Rectal smooth muscle tissue (tissue), 1 donor: Measurements from ENCODE around the gene WDR43.

Source experiments
- H3K27ac ChIP-seq: one replicate; pipeline ENCODE4 v1.7.0; 2013; ENCODE audit warnings: low read depth, low read length, inconsistent platforms
- H3K27me3 ChIP-seq: one replicate; pipeline ENCODE4 v1.7.0; 2013; ENCODE audit warnings: low read length; ENCODE audit not compliant: control insufficient read depth, insufficient read depth
- H3K36me3 ChIP-seq: one replicate; pipeline ENCODE4 v1.7.0; 2013; ENCODE audit warnings: low read length; ENCODE audit not compliant: control insufficient read depth, insufficient read depth
- H3K4me1 ChIP-seq: one replicate; pipeline ENCODE4 v1.7.0; 2013; ENCODE audit warnings: low read length; ENCODE audit not compliant: control insufficient read depth, insufficient read depth
- H3K4me3 ChIP-seq: one replicate; pipeline ENCODE4 v1.7.0; 2013; ENCODE audit warnings: low read length
- H3K9ac ChIP-seq: one replicate; pipeline ENCODE4 v1.7.0; 2013; ENCODE audit warnings: low read length

Gene WDR43

GRCh38 chr2:28952836-28953211, 58.4 kb downstream of the WDR43 start:
- Histone ChIP-seq H3K9ac (no peak overlapping the region), H3K4me1 (no peaks in the 10 kb centered on the region), H3K36me3 (no peaks in the 10 kb centered on the region), H3K27ac (no peak overlapping the region), H3K27me3 (no peaks in the 10 kb centered on the region), H3K4me3 (no peak overlapping the region)

GRCh38 chr2:28955467-28955866, 61.0 kb downstream of the WDR43 start:
- H3K4me3 ChIP-seq: no peak overlapping the region
- no peak overlapping the region for H3K27ac ChIP-seq
- no peak overlapping the region for H3K9ac ChIP-seq
- H3K36me3 ChIP-seq: no peaks in the 10 kb centered on the region
- no peaks in the 10 kb centered on the region for H3K4me1 ChIP-seq
- H3K27me3 ChIP-seq: no peaks in the 10 kb centered on the region

GRCh38 chr2:28956415-28956826, 62.0 kb downstream of the WDR43 start:
- no peak overlapping the region for H3K9ac ChIP-seq
- H3K4me1 ChIP-seq: no peaks in the 10 kb centered on the region
- no peak overlapping the region for H3K4me3 ChIP-seq
- H3K27ac ChIP-seq: no peak overlapping the region
- no peaks in the 10 kb centered on the region for H3K36me3 ChIP-seq
- H3K27me3 ChIP-seq: no peaks in the 10 kb centered on the region

DNA sequence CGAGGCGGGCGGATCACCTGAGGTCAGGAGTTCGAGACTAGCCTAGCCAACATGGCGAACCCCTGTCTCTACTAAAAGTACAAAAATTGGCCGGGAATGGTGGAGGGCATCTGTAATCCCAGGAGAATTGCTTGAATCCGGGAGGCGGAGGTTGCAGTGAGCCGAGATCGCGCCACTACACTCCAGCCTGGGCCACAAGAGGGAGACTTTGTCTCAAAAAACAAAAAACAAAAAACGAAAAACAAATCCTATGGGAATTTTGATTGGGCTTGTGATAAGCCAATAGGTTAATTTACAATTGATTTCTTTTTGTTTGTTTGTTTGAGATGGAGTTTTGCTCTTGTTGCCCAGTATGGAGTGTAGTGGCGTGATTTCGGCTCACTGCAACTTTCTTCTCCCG, 62.4 kb downstream of the WDR43 start:
- no peaks in the 10 kb centered on the region for H3K36me3 ChIP-seq
- no peaks in the 10 kb centered on the region for H3K27me3 ChIP-seq
- no peak overlapping the region for H3K27ac ChIP-seq
- H3K4me3 ChIP-seq: no peak overlapping the region
- H3K4me1 ChIP-seq: no peaks in the 10 kb centered on the region
- H3K9ac ChIP-seq: no peak overlapping the region

DNA sequence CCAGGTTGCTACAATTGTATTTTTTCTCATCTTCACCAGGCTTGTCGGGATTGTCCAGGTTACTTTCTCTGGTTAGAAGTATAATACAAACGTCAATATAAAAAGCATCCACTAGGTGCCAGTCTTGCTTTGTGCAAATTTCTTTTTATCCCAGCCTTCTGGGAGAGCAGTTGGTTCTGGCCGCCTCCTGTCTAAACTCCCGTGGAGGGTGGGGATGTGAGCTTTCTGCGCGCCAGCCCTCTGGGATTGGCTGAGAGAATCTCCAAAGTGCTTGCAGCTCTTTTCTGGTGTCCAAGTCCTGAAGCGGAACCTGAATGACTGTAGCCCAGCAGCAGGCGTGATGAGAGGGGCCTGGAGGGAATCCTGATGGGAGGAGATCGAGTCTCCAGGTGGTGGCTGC, 64.2 kb downstream of the WDR43 start:
- Histone ChIP-seq H3K27ac (no peak overlapping the region), H3K9ac (no peak overlapping the region), H3K4me3 (no peak overlapping the region), H3K4me1 (no peaks in the 10 kb centered on the region), H3K36me3 (no peaks in the 10 kb centered on the region), H3K27me3 (no peaks in the 10 kb centered on the region)

DNA sequence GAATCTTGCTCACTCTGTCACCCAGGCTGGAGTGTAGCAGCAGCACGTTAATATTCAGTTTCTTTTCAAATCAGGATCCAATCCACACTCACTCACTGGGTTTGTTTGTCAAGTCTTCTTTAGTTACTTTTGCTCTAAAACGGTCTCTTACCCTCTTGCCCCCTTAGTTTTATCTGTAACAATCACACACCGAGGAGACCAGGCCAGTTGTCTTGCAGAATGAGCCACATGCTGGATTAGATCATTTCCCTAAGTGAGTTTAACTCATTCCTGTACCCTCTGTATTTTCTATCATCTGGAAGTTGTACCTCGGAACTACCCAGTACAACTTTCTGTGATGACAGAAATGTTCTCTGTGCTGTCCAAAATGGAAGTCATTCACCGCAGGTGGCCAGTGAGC, 65.9 kb downstream of the WDR43 start:
- Histone ChIP-seq H3K36me3 (no peaks in the 10 kb centered on the region), H3K9ac (no peak overlapping the region), H3K27ac (no peak overlapping the region), H3K4me1 (no peaks in the 10 kb centered on the region), H3K27me3 (no peaks in the 10 kb centered on the region), H3K4me3 (no peak overlapping the region)

DNA sequence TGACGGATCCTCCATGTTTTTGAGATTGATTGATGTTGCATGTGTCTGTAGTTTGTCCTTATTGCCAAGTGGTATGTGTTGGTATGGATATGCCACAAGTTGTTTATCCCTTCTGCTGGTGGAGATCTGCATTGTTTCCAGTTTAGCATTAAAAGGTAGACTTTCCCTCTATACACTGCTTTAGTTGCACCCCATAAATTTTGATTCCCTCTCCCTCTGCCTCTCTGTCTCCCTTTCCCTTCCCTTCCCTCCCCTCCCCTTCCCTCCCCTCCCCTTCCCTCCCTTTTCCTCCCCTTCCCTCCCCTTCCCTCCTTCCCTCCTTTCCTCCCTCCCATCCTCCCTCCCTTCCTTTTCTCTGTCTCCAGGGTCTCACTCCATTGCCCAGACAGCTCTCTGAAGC, 68.0 kb downstream of the WDR43 start:
- Histone ChIP-seq H3K27me3 (no peaks in the 10 kb centered on the region), H3K36me3 (no peaks in the 10 kb centered on the region), H3K4me1 (no peaks in the 10 kb centered on the region), H3K9ac (no peak overlapping the region), H3K4me3 (no peak overlapping the region), H3K27ac (no peak overlapping the region)

- Histone ChIP-seq H3K9ac (no peak overlapping the region), H3K27ac (no peak overlapping the region), H3K4me1 (no peaks in the 10 kb centered on the region), H3K4me3 (no peak overlapping the region), H3K27me3 (no peaks in the 10 kb centered on the region), H3K36me3 (no peaks in the 10 kb centered on the region)
Measured at GRCh38 chr2:28970464-28971160, 76.1 kb downstream of the WDR43 start.

DNA sequence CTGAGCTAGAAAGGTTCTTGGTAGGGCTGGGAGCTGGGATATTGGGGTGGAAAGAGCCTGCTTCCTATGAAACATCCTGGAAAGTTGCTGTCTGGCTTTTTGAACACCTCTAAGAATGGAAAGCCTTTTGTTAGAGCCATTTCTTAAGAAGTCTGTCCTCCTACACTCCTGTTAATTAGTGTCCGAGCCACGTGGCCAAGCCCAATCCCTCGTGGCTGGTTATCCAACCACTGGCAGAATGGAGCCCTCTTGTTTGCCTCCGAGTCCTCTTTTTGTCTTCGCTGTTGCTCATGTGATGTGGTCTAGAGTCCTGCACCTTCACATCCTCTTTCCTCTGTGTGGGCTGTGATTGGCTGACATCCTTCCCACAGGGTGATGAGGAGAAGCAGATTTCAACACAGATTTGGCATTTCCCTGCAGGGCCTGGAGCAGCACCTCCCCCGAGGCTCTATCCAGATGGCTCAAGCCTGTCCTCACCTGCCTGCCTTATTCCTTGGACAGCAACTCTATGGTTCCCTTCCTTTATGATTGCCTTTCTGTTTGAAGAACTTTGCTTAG, 78.4 kb downstream of the WDR43 start:
- Histone ChIP-seq H3K27ac (no peak overlapping the region), H3K36me3 (no peaks in the 10 kb centered on the region), H3K9ac (no peak overlapping the region), H3K4me1 (no peaks in the 10 kb centered on the region), H3K4me3 (no peak overlapping the region), H3K27me3 (no peaks in the 10 kb centered on the region)

DNA sequence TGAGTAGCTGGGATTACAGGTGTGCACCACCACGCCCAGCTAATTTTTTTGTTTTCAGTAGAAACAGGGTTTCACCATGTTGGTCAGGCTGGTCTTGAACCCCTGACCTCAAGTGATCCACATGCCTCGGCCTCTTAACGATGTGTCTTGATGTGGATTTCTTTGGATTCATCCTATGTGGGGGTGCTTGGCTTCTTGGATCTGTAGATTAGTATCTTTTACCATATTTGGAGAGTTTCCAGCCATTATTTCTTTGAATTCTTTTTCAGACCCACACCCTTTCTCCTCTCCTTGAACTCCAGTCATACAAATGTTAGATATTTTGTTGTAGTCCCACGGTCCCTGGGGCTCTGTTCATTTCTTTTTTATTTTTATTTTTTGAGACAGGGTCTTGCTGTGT, 79.8 kb downstream of the WDR43 start:
- H3K36me3 ChIP-seq: no peaks in the 10 kb centered on the region
- no peaks in the 10 kb centered on the region for H3K27me3 ChIP-seq
- H3K27ac ChIP-seq: no peak overlapping the region
- H3K4me3 ChIP-seq: no peak overlapping the region
- no peak overlapping the region for H3K9ac ChIP-seq
- H3K4me1 ChIP-seq: no peaks in the 10 kb centered on the region

DNA sequence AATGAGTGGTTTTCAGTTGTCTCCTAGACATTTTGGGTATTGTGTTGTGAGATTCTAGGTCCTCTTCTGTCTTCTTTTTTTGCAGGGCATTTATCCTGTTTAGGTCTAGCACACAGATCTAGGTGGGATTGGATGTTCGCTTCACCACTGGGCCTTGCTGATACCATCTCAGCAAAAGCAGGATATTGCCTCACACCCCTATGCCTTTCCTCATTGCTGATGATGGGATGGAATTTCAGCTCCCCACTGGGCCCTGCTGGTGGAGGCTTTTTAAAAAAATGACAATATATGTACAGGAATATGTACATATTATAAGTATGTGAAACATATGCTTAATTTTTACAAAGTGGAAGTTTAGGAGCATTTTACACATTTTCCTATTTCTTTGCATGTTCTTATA, 81.2 kb downstream of the WDR43 start:
- Histone ChIP-seq H3K27me3 (no peaks in the 10 kb centered on the region), H3K4me1 (peaks cover 9% of the 10 kb centered on the region), H3K9ac (no peak overlapping the region), H3K4me3 (no peak overlapping the region), H3K27ac (no peak overlapping the region), H3K36me3 (no peaks in the 10 kb centered on the region)

DNA sequence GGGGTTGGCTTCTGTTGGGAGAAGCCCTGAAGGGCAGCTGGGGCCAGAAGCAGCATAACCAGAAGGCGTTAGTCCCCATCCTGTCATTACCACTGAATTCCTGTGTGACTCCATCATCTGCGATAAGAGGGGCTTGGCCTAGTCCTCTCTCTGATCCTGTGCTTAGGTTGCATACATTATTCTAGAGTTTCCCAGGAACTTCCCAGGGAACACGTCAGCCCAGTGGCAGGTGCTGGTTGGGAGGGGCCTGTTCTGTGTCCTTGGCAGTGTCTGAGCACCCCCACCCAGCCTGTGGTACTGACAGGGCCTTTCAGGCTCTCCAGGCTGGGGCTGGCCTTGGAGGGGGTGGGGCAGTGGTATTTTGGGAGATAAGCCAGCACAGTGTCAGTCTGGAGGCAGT, 82.1 kb downstream of the WDR43 start:
- Histone ChIP-seq H3K4me1 (peaks cover 17% of the 10 kb centered on the region), H3K4me3 (no peak overlapping the region), H3K9ac (no peak overlapping the region), H3K27ac (no peak overlapping the region), H3K36me3 (no peaks in the 10 kb centered on the region), H3K27me3 (no peaks in the 10 kb centered on the region)

- Histone ChIP-seq H3K9ac (no peak overlapping the region), H3K27ac (no peak overlapping the region), H3K4me1 (peaks cover 24% of the 10 kb centered on the region), H3K36me3 (no peaks in the 10 kb centered on the region), H3K4me3 (no peak overlapping the region), H3K27me3 (no peaks in the 10 kb centered on the region)
Measured at GRCh38 chr2:28977176-28977875, 82.9 kb downstream of the WDR43 start.
